MG63 (cell line): ENCODE measurements around the gene GALNT5. TPM values are rescaled to one million over a fixed set of nuclear protein-coding genes. Genes with fewer than 3 reads are reported as not detected.

ENCODE experiments used
- DNase-seq: peaks from one replicate; pipeline ENCODE4 v3.0.0-alpha.2; 2020
- H3K27me3 ChIP-seq: fragments of 250-450 bp; sonication (Bioruptor Pico); 2 replicates; pipeline ENCODE4 v1.5.1; 2020; ENCODE audit warnings: mild to moderate bottlenecking, moderate library complexity
- H3K36me3 ChIP-seq: fragments of 250-450 bp; sonication (Bioruptor Pico); 2 replicates; pipeline ENCODE4 v1.5.1; 2020; ENCODE audit warnings: mild to moderate bottlenecking, moderate library complexity
- H3K4me3 ChIP-seq: fragments of 250-450 bp; sonication (Bioruptor Pico); 2 replicates; pipeline ENCODE4 v1.5.1; 2020; ENCODE audit warnings: mild to moderate bottlenecking, moderate library complexity
- H3K9me3 ChIP-seq: fragments of 250-450 bp; sonication (Bioruptor Pico); 2 replicates; pipeline ENCODE4 v1.5.1; 2020; ENCODE audit warnings: mild to moderate bottlenecking, moderate library complexity
- total RNA-seq: library from RNA; depleted of rRNA; stranded (reverse); fragments of >200 nt; shearing (Covaris generic); gene quantifications from 2 replicates; pipeline ENCODE4 v1.2.3, GENCODE V29; 2014; ENCODE audit warnings: low replicate concordance; rRNA removed

Gene GALNT5
- total RNA-seq, 1 experiment from 2014 or later = 3.1 TPM

GRCh38 chr2:157362627-157363026 lies 105.1 kb downstream of the GALNT5 start:
- H3K36me3 ChIP-seq = no peaks in the 10 kb centered on the region
- H3K9me3 ChIP-seq = 0 out of 2 replicates have a peak, but pooled peaks cover 2% of the 10 kb centered on the region
- DNase-seq = no peak
- no peak overlapping the region for H3K4me3 ChIP-seq
- no peaks in the 10 kb centered on the region for H3K27me3 ChIP-seq

- Histone ChIP-seq H3K4me3 (no peak overlapping the region), H3K36me3 (no peaks in the 10 kb centered on the region), H3K27me3 (no peaks in the 10 kb centered on the region), H3K9me3 (0 out of 2 replicates have a peak, but pooled peaks cover 2% of the 10 kb centered on the region)
- no peak for DNase-seq
Observed at GRCh38 chr2:157363612-157364101, 106.2 kb downstream of the GALNT5 start.

Other genes with a start within 250 kb of the GALNT5 start
- gene ERMN, start 68.1 kb downstream of the GALNT5 start, total RNA-seq = not detected in 2 replicates
- gene CYTIP, start 186.4 kb downstream of the GALNT5 start, total RNA-seq = not detected in 2 replicates